HUES6 (cell line): ENCODE data around the gene KMT2C.
"Not testable (repeated sequence)": the region's sequence is repeated elsewhere in the genome, so short reads cannot be mapped to it uniquely, and the experiment has no call there.

Source experiments
- H3K27ac ChIP-seq: 2 replicates; pipeline ENCODE4 v1.7.0; 2013; ENCODE audit warnings: low read depth, mild to moderate bottlenecking, low read length, inconsistent platforms
- H3K27me3 ChIP-seq: 2 replicates; pipeline ENCODE4 v1.6.1; 2013; ENCODE audit warnings: low read length; ENCODE audit not compliant: control insufficient read depth, insufficient read depth
- H3K36me3 ChIP-seq: 2 replicates; pipeline ENCODE4 v1.6.1; 2013; ENCODE audit warnings: low read length; ENCODE audit not compliant: control insufficient read depth, insufficient read depth
- H3K4me1 ChIP-seq: 2 replicates; pipeline ENCODE4 v1.6.1; 2013; ENCODE audit warnings: low read length; ENCODE audit not compliant: control insufficient read depth, insufficient read depth
- H3K4me3 ChIP-seq: 2 replicates; pipeline ENCODE4 v1.5.1; 2013; ENCODE audit warnings: low read depth, low read length
- H3K9ac ChIP-seq: one replicate; pipeline ENCODE4 v1.6.1; 2013; ENCODE audit warnings: mild to moderate bottlenecking, low read length
- H3K9me3 ChIP-seq: 2 replicates; pipeline ENCODE4 v1.6.1; 2013; ENCODE audit warnings: low read depth, low read length; ENCODE audit not compliant: control insufficient read depth, insufficient read depth

Gene KMT2C

GRCh38 chr7:152465119-152465387, 29.2 kb upstream of the KMT2C start:
- Histone ChIP-seq H3K4me3 (peak overlapping the region; percentile 93), H3K9me3 (no peaks in the 10 kb centered on the region), H3K36me3 (no peaks in the 10 kb centered on the region), H3K4me1 (peaks cover 11% of the 10 kb centered on the region), H3K27ac (no peak overlapping the region), H3K27me3 (no peaks in the 10 kb centered on the region), H3K9ac (peak overlapping the region; percentile 81)

- Histone ChIP-seq H3K4me3 (peak overlapping the region; percentile 93), H3K27me3 (no peaks in the 10 kb centered on the region), H3K27ac (peak overlapping the region; percentile 55; the same call in 1 of the 2 replicates), H3K4me1 (peaks cover 16% of the 10 kb centered on the region), H3K9ac (peak overlapping the region; percentile 81), H3K9me3 (no peaks in the 10 kb centered on the region), H3K36me3 (no peaks in the 10 kb centered on the region)
Measured at GRCh38 chr7:152464312-152465118, 28.7 kb upstream of the KMT2C start.

- H3K4me3 ChIP-seq: peak overlapping the region; percentile 93
- H3K27me3 ChIP-seq: no peaks in the 10 kb centered on the region
- H3K4me1 ChIP-seq: peaks cover 20% of the 10 kb centered on the region
- no peaks in the 10 kb centered on the region for H3K9me3 ChIP-seq
- peak overlapping the region; percentile 55; the same call in 1 of the 2 replicates for H3K27ac ChIP-seq
- H3K36me3 ChIP-seq: no peaks in the 10 kb centered on the region
- H3K9ac ChIP-seq: peak overlapping the region; percentile 81
Measured at GRCh38 chr7:152463709-152464311, 28.0 kb upstream of the KMT2C start.

- peak overlapping the region; percentile 92 for H3K4me3 ChIP-seq
- peaks cover 20% of the 10 kb centered on the region for H3K4me1 ChIP-seq
- H3K36me3 ChIP-seq: no peaks in the 10 kb centered on the region
- peak overlapping the region; percentile 81 for H3K27ac ChIP-seq
- H3K9ac ChIP-seq: peak overlapping the region; percentile 79
- no peaks in the 10 kb centered on the region for H3K9me3 ChIP-seq
- H3K27me3 ChIP-seq: no peaks in the 10 kb centered on the region
Measured at GRCh38 chr7:152462995-152463708, 27.3 kb upstream of the KMT2C start.

- Histone ChIP-seq H3K9ac (no peak overlapping the region), H3K36me3 (no peaks in the 10 kb centered on the region)
Measured at GRCh38 chr7:152459724-152460251, 24.0 kb upstream of the KMT2C start.

GRCh38 chr7:152451356-152451755, 15.6 kb upstream of the KMT2C start:
- Histone ChIP-seq H3K27ac (no peak overlapping the region), H3K36me3 (no peaks in the 10 kb centered on the region), H3K27me3 (no peaks in the 10 kb centered on the region), H3K9me3 (no peaks in the 10 kb centered on the region), H3K4me3 (no peak overlapping the region), H3K4me1 (peaks cover 3% of the 10 kb centered on the region; the same call in 1 of the 2 replicates), H3K9ac (no peak overlapping the region)

More at GRCh38 chr7:152459724-152460251, 24.0 kb upstream of the KMT2C start:
- Histone ChIP-seq H3K27me3 (no peaks in the 10 kb centered on the region), H3K4me1 (peaks cover 20% of the 10 kb centered on the region), H3K27ac (no peak overlapping the region), H3K4me3 (no peak overlapping the region), H3K9me3 (no peaks in the 10 kb centered on the region)

- not testable (repeated sequence) for H3K27ac ChIP-seq, H3K27me3 ChIP-seq, H3K9me3 ChIP-seq, H3K4me3 ChIP-seq, H3K9ac ChIP-seq, H3K36me3 ChIP-seq, H3K4me1 ChIP-seq
Measured at GRCh38 chr7:152445386-152446008, 9.7 kb upstream of the KMT2C start.

- Histone ChIP-seq H3K36me3 (no peaks in the 10 kb centered on the region), H3K9me3 (no peaks in the 10 kb centered on the region), H3K9ac (no peak overlapping the region), H3K4me1 (no peaks in the 10 kb centered on the region), H3K27ac (no peak overlapping the region), H3K27me3 (no peaks in the 10 kb centered on the region), H3K4me3 (no peak overlapping the region)
Measured at GRCh38 chr7:152443586-152443985, 7.8 kb upstream of the KMT2C start.

GRCh38 chr7:152442330-152442835, 6.6 kb upstream of the KMT2C start:
- Histone ChIP-seq H3K9ac (no peak overlapping the region), H3K4me1 (no peaks in the 10 kb centered on the region), H3K27ac (no peak overlapping the region), H3K9me3 (no peaks in the 10 kb centered on the region), H3K27me3 (no peaks in the 10 kb centered on the region), H3K36me3 (no peaks in the 10 kb centered on the region), H3K4me3 (no peak overlapping the region)

GRCh38 chr7:152441810-152442209, 6.0 kb upstream of the KMT2C start:
- not testable (repeated sequence) for H3K27ac ChIP-seq, H3K9ac ChIP-seq, H3K9me3 ChIP-seq, H3K4me1 ChIP-seq, H3K27me3 ChIP-seq, H3K4me3 ChIP-seq, H3K36me3 ChIP-seq
